ENCODE results near the gene FREM1.
A peak's percentile ranks its signal among the peaks of the same experiment; 100 is the strongest.

Gene FREM1

GRCh38 chr9:14868418-14868771 lies 41.8 kb downstream of the FREM1 start:
- no peak for DNase-seq

GRCh38 chr9:14866200-14866749 lies 44.0 kb downstream of the FREM1 start:
- DNase-seq: no peak

- no peak for DNase-seq
These were observed 45.9 kb downstream of the FREM1 start for GRCh38 chr9:14864309-14864708.

- no peak for DNase-seq
These were observed 46.8 kb downstream of the FREM1 start for GRCh38 chr9:14863402-14863801.

GRCh38 chr9:14857449-14858305 lies 52.6 kb downstream of the FREM1 start:
- no peak for DNase-seq

- DNase-seq: no peak
These were observed 60.4 kb downstream of the FREM1 start for GRCh38 chr9:14849851-14850250.

- DNase-seq: no peak
These were observed 60.9 kb downstream of the FREM1 start for GRCh38 chr9:14849296-14849695.

GRCh38 chr9:14846871-14847311 lies 63.3 kb downstream of the FREM1 start:
- peak in 2 of 4 experiments; percentile 6 to 8 for DNase-seq

- DNase-seq: no peak
These were observed 67.1 kb downstream of the FREM1 start for GRCh38 chr9:14843163-14843562.

- DNase-seq: no peak
These were observed 68.0 kb downstream of the FREM1 start for GRCh38 chr9:14842269-14842668.

- DNase-seq: no peak
These were observed 71.5 kb downstream of the FREM1 start for GRCh38 chr9:14838701-14839100.

GRCh38 chr9:14836885-14837284 lies 73.3 kb downstream of the FREM1 start:
- DNase-seq: no peak

GRCh38 chr9:14831661-14832060 lies 78.6 kb downstream of the FREM1 start:
- DNase-seq: no peak

- DNase-seq: no peak
These were observed 79.2 kb downstream of the FREM1 start for GRCh38 chr9:14831074-14831473.

- DNase-seq: no peak
These were observed 80.2 kb downstream of the FREM1 start for GRCh38 chr9:14830057-14830456.

- no peak for DNase-seq
These were observed 81.0 kb downstream of the FREM1 start for GRCh38 chr9:14829204-14829603.

- DNase-seq: no peak
These were observed 82.4 kb downstream of the FREM1 start for GRCh38 chr9:14827805-14828204.

GRCh38 chr9:14824481-14824880 lies 85.7 kb downstream of the FREM1 start:
- no peak for DNase-seq

- no peak for DNase-seq
These were observed 86.4 kb downstream of the FREM1 start for GRCh38 chr9:14823800-14824199.

GRCh38 chr9:14822666-14823065 lies 87.6 kb downstream of the FREM1 start:
- DNase-seq: no peak

- no peak for DNase-seq
These were observed 91.0 kb downstream of the FREM1 start for GRCh38 chr9:14819183-14819582.

GRCh38 chr9:14814249-14814628 lies 96.0 kb downstream of the FREM1 start:
- DNase-seq: no peak

- no peak for DNase-seq
These were observed 96.6 kb downstream of the FREM1 start for GRCh38 chr9:14813336-14814248.

- DNase-seq: no peak
These were observed 97.4 kb downstream of the FREM1 start for GRCh38 chr9:14812806-14813205.

All from activated CD4-positive, CD25-positive, alpha-beta regulatory T cell (primary cell).